Upper lobe of right lung (tissue), 1 donor: ENCODE results near the gene HOXD10. TPM values are rescaled to one million over a fixed set of nuclear protein-coding genes. Genes with fewer than 3 reads are reported as not detected.

Experiments used
- ATAC-seq: fragments of 200-7000 bp; cut with Tn5 transposase; one replicate; pipeline ENCODE4 v1.9.1; 2020; ENCODE audit warnings: mild to moderate bottlenecking, moderate library complexity
- DNase-seq: peaks from one replicate; pipeline ENCODE4 v3.0.0-alpha.2; 2020
- H3K27ac ChIP-seq: fragments of 200-600 bp; one replicate; pipeline ENCODE4 v1.8.0; 2022
- H3K27me3 ChIP-seq: fragments of 200-600 bp; one replicate; pipeline ENCODE4 v1.8.0; 2022; ENCODE audit warnings: mild to moderate bottlenecking
- H3K36me3 ChIP-seq: fragments of 200-600 bp; one replicate; pipeline ENCODE4 v1.8.0; 2022
- H3K4me1 ChIP-seq: fragments of 200-600 bp; one replicate; pipeline ENCODE4 v1.8.0; 2022
- H3K4me3 ChIP-seq: fragments of 200-600 bp; one replicate; pipeline ENCODE4 v1.8.0; 2022; ENCODE audit warnings: mild to moderate bottlenecking
- H3K9me3 ChIP-seq: fragments of 200-600 bp; one replicate; pipeline ENCODE4 v1.8.0; 2022
- intact Hi-C: fragments of 100-400 bp; cut with DNase I; formaldehyde crosslinking; loops from one replicate; pipeline ENCODE4 v1.11.0; 2022
- total RNA-seq: library from RNA; stranded (reverse); fragmentation: NEBNext Ultra II Directional; extraction: Animal tissue kit (Norgen Biotek cat#: 25700); gene quantifications from one replicate; pipeline ENCODE4 v1.2.1, GENCODE V29; 2021
- TF ChIP-seq, protein P1 (sequence below): fragments of 200-600 bp; IDR thresholded peaks from one replicate; pipeline ENCODE4 v1.8.0; 2022; ENCODE audit warnings: antibody characterized with exemption
- donor health status: DM: no; HTN: yes; CAD: no; lungs with severe emphysema.

The HOXD10 gene
- total RNA-seq, 1 donor from 2014 or later: 0.55 TPM

DNA sequence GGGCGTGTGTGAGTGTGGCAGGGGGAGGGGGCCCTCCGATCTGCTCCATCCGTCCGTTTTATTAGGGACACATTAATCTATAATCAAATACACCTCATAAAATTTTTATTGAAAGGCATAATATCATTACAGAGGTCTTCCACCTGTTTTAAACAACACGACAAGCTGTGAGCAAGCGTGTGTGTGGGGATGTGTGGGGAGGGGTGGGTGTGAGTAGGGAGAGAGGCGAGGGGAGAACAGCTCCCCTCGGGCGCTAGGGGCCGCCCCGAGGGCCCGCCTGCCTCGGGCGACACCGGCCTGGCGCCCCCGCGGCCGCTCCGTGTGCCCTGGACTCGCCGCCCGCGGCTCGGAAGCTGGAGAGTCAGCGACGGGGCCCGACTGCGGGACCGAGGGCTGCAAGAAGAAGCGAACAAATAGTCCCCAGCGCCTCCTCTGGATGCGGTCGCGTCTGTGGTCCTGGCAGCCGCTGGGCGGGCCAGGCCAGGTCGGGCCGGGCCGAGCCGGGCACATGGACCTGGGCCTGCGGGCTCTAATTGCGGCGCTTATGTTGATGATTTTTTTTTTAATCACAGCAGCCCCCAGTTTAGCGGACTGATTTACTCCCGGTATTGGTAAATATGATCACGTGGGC lies 5.6 kb downstream of the HOXD10 start:
- H3K27me3 ChIP-seq: peaks cover 100% of the 10 kb centered on the region
- H3K4me1 ChIP-seq: peaks cover 11% of the 10 kb centered on the region
- H3K4me3 ChIP-seq: peak overlapping the region; percentile 32
- no peaks in the 10 kb centered on the region for H3K9me3 ChIP-seq
- TF ChIP-seq, protein P1, sequence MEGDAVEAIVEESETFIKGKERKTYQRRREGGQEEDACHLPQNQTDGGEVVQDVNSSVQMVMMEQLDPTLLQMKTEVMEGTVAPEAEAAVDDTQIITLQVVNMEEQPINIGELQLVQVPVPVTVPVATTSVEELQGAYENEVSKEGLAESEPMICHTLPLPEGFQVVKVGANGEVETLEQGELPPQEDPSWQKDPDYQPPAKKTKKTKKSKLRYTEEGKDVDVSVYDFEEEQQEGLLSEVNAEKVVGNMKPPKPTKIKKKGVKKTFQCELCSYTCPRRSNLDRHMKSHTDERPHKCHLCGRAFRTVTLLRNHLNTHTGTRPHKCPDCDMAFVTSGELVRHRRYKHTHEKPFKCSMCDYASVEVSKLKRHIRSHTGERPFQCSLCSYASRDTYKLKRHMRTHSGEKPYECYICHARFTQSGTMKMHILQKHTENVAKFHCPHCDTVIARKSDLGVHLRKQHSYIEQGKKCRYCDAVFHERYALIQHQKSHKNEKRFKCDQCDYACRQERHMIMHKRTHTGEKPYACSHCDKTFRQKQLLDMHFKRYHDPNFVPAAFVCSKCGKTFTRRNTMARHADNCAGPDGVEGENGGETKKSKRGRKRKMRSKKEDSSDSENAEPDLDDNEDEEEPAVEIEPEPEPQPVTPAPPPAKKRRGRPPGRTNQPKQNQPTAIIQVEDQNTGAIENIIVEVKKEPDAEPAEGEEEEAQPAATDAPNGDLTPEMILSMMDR: no peak
- ATAC-seq (no peak), DNase-seq (no peak)
- no peaks in the 10 kb centered on the region for H3K36me3 ChIP-seq
- intact Hi-C loops: no loop called here
- H3K27ac ChIP-seq: no peak overlapping the region

DNA sequence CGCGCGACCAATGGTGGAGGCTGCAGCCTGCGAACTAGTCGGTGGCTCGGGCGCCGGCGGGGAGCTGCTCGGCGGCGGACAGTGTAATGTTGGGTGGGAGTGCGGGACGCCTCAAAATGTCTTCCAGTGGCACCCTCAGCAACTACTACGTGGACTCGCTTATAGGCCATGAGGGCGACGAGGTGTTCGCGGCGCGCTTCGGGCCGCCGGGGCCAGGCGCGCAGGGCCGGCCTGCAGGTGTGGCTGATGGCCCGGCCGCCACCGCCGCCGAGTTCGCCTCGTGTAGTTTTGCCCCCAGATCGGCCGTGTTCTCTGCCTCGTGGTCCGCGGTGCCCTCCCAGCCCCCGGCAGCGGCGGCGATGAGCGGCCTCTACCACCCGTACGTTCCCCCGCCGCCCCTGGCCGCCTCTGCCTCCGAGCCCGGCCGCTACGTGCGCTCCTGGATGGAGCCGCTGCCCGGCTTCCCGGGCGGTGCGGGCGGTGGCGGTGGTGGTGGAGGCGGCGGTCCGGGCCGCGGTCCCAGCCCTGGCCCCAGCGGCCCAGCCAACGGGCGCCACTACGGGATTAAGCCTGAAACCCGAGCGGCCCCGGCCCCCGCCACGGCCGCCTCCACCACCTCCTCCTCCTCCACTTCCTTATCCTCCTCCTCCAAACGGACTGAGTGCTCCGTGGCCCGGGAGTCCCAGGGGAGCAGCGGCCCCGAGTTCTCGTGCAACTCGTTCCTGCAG lies 6.3 kb downstream of the HOXD10 start, which contains the start of gene HOXD9:
HOXD9 (plus strand) TSS at position 37 of the 728 bp plus-strand sequence; CDS start at position 87, 50 bp downstream.
- peaks cover 99% of the 10 kb centered on the region for H3K27me3 ChIP-seq
- no peaks in the 10 kb centered on the region for H3K36me3 ChIP-seq
- H3K4me1 ChIP-seq: peaks cover 11% of the 10 kb centered on the region
- no peak within 1 kb of the TSS for H3K27ac ChIP-seq
- intact Hi-C loops: no loop called here
- H3K4me3 ChIP-seq: peak within 1 kb of the TSS; percentile 32
- no peaks in the 10 kb centered on the region for H3K9me3 ChIP-seq
- peak; percentile 10 for ATAC-seq
- DNase-seq: no peak
- TF ChIP-seq, protein P1: no peak

DNA sequence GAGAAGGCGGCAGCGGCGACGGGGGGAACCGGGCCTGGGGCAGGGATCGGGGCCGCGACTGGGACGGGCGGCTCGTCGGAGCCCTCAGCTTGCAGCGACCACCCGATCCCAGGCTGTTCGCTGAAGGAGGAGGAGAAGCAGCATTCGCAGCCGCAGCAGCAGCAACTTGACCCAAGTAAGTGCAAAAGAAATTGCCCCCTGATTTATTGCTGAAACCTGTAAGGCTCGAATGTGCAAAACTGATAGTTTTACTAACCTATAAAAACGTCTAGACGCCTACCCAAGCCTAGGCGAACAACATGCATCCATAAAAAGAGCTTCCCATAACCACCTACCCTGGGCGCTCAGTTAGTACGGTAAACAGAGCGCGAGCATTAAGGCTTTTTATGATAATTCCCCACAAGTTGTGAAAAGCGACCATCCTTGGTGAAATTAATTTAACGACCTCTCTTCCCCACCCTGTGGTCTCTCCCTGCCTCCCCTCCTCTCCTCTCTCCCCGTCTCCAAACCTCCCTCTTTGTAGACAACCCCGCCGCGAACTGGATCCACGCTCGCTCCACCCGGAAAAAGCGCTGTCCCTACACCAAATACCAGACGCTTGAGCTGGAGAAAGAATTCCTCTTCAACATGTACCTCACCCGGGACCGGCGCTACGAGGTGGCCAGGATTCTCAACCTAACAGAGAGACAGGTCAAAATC lies 7.0 kb downstream of the HOXD10 start:
- Histone ChIP-seq H3K4me1 (peaks cover 11% of the 10 kb centered on the region), H3K36me3 (no peaks in the 10 kb centered on the region), H3K27ac (no peak overlapping the region), H3K9me3 (no peaks in the 10 kb centered on the region), H3K4me3 (peak overlapping the region; percentile 32), H3K27me3 (peaks cover 99% of the 10 kb centered on the region)
- TF ChIP-seq, protein P1: no peak
- ATAC-seq (no peak), DNase-seq (no peak)
- intact Hi-C loops: no loop called here

DNA sequence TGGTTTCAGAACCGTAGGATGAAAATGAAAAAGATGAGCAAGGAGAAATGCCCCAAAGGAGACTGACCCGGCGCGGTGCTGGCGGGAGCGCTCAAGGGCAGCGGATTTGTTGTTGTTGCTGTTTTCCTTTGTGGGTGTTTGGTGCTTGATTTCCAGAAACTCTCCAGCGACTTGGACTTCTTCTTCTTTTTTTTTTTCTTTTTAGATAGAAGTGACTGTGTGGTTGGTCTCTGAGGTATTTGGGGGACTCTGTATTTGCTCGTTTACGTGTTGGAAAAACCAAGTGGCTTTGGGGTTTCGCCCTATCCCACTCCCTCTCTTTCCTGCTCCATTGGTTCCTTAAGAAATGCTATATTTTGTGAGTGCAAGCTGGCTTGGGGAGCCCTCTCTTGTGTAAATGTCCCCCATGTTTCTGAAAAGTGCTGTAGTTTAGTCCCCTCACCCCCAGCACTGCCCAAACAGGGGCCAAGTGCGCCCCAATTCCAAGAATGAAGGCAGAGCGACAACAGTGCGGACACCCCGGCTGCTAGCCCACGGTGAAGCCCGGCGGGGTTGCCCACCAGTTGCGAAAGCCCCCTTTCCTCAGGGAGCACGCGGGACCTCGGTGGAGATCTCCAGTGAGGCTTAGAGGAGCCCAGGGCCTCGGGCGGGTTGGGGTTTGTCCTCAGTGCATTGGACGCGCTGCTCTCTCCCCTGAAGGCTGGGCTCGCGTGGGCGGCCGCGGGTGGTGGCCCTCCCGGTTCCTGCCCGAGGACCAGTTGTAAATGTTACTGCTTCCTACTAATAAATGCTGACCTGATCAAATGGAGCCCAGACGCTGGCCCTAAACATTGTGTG lies 7.8 kb downstream of the HOXD10 start:
- H3K4me1 ChIP-seq: peaks cover 11% of the 10 kb centered on the region
- TF ChIP-seq, protein P1: no peak
- intact Hi-C loops: no loop called here
- no peaks in the 10 kb centered on the region for H3K9me3 ChIP-seq
- no peak overlapping the region for H3K27ac ChIP-seq
- H3K36me3 ChIP-seq: no peaks in the 10 kb centered on the region
- H3K4me3 ChIP-seq: no peak overlapping the region
- ATAC-seq (no peak), DNase-seq (no peak)
- H3K27me3 ChIP-seq: peaks cover 99% of the 10 kb centered on the region
